ENCODE measurements around the gene TSKU.
"Not testable (repeated sequence)": the region's sequence is repeated elsewhere in the genome, so short reads cannot be mapped to it uniquely, and the experiment has no call there.

The TSKU gene

GRCh38 chr11:76801736-76802135 is 18.6 kb downstream of the TSKU start:
- DNase-seq (ENCODE audit: low read depth) = no peak

GRCh38 chr11:76802151-76802550 is 19.0 kb downstream of the TSKU start:
- DNase-seq (ENCODE audit: low read depth) = no peak

- DNase-seq (ENCODE audit: low read depth) = no peak
Observed at GRCh38 chr11:76802621-76803020, 19.5 kb downstream of the TSKU start.

DNA sequence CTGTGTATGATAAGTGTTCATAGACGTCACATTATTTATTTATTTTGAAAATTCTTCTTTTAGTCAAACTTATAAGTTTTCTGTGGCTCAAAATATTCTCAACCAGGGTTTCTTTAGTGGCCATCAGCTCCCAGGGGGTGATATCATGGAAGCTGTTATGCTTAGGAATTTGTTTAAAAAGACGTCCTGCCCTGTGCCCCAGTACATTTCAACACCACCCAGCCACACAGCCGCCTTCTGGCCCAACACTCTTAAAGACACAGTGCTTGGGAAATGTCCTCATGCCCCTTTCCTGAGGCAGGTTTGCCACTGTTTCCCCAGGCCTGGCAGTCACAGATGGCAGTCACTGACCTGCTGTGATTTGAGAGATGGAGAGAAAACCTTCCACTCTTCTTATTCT is 19.9 kb downstream of the TSKU start:
- no peak for DNase-seq (ENCODE audit: low read depth)

DNA sequence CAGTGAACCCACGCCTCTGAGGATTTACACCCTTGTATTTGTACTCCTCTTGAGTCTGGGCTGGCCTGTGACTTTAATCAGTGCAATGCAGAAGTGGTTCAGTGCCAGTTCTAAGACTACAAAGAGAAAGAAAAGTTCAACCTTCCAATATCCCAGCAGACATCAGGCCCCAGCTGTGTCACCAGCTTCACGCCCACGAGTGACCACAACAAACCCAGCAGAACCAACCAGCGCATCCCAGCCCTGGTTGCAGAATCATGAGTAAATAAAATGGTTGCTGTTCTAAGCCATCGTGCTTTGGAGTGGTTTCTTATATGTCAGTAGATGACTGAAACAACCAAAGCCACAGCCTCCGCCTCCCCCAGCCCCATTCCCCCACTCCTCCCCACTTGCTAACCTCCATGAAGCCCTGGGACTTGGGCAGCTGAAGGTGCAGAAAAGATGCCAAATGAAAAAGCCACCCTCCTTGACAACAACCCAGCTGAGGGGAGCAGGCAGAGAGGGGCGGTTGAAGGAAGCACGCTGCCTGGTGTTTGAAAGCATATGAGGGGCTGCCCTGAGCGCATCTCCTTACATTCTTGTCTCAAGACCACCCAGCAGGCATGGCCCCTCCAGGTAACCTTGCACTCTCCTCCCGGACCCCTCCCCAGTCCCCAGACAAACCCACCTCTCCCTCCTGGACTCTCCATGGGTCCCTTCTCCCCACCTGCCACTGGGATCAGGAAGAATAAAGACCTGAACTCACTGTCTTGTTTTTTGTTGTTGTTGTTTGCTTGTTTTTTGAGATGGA is 20.9 kb downstream of the TSKU start:
- DNase-seq (ENCODE audit: low read depth) = no peak

DNA sequence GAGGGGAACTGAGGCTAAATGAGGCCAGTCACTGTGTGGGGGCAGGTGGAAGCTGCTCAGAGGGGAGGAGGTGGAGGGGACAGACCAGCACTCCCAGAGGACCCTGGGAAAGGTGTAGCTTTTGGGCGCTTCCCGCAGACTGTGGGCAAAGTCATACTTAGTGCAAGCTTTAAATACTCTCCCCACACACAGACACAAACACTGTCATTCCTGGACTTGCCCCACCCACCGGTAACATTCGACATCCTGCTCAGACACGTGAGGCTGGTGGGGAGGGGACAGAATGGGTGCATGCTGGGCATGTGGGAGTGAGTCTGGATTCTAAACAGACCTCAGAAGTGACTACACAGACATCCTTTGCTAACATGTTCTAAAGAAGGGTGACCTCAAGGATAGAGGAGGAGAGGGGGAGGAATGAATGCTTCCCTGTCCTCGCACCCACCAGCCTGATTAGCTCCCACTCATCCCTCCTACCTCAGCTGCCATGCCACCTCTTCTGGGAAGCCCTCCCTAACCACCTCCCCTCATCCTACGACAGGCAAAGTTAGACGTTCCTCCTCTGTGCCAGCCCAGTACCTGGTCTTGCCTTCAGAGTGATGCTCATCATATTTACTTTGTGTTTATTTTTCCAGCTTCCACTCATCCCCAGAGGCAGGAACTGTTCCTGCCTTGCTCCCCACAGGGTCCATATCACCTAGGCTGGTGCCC is 22.2 kb downstream of the TSKU start:
- no peak for DNase-seq (ENCODE audit: low read depth)

DNA sequence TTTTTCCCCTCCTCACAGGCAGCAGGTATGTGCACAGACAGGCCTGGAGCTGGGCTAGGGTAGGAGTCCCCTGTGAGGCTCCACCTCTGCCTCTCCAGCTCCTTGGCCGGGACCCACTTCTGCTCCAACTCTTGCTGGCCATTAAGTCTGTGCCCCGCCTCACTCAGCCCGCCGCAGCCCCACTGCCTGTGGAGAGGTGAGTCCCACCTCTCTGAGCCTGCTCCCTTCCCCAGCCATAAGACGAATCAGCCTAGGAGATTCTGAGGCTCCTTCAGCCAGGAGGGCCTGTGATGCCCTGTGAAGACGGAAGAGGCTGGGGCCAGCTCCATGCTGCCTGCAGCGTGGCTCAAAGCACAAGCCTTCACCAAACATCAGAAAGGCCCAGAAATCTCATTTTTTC is 23.0 kb downstream of the TSKU start:
- DNase-seq (ENCODE audit: low read depth) = no peak

- DNase-seq (ENCODE audit: low read depth) = no peak
Observed at GRCh38 chr11:76806608-76807205, 23.6 kb downstream of the TSKU start.

DNA sequence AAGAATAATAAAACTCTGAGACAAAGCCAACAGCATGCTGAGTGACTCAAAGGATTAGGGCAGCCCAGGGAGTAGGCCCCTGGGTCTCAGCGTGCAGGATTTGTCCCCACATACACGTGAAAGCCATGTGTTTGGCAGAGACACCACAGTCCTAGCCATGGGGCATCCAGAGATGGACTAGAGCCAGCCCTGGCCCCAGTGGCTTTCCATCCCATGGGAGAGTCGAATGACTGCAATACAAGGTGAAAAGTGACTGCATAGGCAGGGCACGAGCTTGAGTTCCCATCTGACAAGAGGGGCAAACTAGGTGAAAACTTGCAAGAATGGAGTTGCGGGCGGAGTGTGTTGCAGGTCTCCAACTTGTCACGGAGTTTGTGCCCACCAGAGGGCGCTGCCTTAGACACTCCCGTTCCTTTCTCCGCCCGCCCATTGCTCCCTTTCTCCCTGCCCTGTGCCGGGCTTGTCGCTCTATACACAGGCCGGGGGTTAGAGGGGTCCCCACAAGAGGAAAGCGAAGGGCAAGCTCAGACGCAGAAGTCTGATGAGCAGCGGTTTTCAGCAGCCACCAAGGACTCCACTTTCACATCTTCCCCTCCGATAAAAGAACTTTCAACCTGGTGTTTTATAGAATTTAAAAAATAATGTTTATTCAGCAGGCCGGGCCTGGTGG is 24.2 kb downstream of the TSKU start:
- DNase-seq (ENCODE audit: low read depth) = peak; percentile 31

GRCh38 chr11:76808171-76808570 is 25.0 kb downstream of the TSKU start:
- DNase-seq (ENCODE audit: low read depth) = no peak

- DNase-seq (ENCODE audit: low read depth) = no peak
Observed at GRCh38 chr11:76808996-76809395, 25.8 kb downstream of the TSKU start.

GRCh38 chr11:76810151-76810853 is 27.1 kb downstream of the TSKU start:
- DNase-seq (ENCODE audit: low read depth) = no peak

GRCh38 chr11:76811259-76811658 is 28.1 kb downstream of the TSKU start:
- DNase-seq (ENCODE audit: low read depth) = no peak

DNA sequence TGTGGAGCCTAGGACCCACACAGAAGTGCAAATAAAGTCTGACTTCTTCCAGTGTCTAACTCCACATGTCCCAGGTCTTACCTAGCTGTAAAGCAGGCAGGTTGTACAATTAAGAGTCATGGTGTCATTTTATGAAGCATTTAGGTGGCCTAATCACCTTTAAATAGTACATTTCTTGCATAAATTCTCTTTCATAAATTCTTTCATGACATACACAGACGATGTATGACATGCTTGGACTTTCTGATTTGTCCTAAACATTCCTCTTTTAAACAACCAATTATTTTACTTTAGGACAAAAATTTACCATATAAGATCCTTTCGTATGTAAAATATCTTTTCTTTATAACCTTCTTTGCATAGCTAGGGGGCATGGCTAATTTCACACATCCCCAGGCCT is 31.3 kb downstream of the TSKU start:
- DNase-seq (ENCODE audit: low read depth) = no peak

GRCh38 chr11:76815678-76816077 is 32.5 kb downstream of the TSKU start:
- not testable (repeated sequence) for DNase-seq (ENCODE audit: low read depth)

DNA sequence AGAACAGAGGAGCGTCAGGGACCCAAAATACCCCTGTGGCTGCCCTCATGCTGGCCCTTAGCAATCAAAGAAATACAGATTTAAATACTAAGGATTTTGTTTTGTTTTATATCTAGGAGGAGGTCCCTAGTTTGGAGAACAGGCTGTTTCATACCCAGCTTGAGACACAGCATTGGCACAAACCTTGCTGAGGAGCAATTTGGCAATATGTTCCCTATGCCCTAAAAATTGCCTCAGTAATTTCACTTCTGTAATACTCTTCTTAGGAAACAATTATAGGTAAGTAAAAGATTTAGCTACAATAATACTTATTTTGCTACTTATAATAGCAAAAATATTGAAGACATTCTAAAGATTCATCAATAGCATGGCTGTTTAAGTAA is 37.0 kb downstream of the TSKU start:
- DNase-seq (ENCODE audit: low read depth) = no peak

- DNase-seq (ENCODE audit: low read depth) = not testable (repeated sequence)
Observed at GRCh38 chr11:76821396-76821795, 38.2 kb downstream of the TSKU start.

DNA sequence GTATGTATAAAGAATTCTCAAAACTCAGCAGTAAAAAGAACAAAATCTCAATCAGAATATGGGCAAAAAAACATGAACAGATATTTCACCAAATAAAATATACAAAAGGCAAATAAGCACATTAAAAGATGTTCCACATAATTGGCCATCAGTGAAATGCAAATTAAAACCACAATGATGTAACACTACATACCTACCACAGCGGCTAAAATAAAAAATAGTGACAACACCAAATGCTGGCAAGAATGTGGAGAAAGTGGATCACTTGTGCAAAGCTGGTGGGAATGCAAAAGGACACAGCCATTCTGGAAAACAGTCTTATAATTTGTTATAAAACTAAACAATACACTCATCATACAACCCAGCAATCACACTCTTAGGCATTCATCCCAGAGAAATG is 39.2 kb downstream of the TSKU start:
- DNase-seq (ENCODE audit: low read depth) = no peak

- DNase-seq (ENCODE audit: low read depth) = no peak
Observed at GRCh38 chr11:76823481-76824028, 40.4 kb downstream of the TSKU start.

DNA sequence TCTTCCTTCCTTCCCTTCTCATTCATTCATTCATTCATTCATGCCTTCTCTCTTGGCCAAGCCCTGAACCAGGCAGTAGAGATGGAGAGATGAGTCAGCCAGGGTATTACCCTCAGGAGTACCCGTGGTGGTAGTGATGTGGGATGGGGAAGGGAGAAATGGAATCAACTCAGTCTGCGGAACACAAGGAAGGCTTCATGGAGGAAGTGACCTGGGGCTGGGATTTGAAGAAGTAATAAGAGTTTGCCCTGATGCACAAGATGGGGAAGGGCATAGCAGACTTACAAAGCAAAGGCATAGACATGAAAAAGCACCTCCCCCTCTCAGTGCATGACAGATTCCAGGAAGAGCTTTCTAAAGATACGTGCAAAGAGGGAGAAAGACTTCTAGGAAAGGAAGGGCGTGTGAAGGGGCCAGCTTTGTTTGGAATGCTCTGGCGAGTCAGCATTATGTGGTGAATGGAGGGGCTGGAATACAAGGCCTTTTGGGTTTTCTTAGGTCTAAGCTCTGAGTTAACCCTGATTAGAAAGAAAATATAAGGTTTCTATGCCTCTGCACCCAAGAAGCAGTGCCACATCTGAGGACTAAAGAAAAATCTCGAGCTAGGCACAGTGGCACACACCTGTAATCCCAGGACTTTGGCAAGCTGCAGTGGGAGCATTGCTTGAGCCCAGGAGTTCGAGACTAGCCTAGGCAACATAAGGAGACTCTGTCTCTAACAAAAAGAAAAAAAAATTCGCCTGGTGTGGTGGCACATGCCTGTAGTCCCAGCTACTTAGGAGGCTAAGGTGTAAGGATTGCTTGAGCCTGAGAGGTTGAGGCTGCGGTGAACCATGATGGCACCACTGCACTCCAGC is 41.2 kb downstream of the TSKU start:
- DNase-seq (ENCODE audit: low read depth) = no peak

All from T follicular helper cell (primary cell).